ENCODE data around the gene ADGRA3. TPM values are rescaled to one million over a fixed set of nuclear protein-coding genes. Genes with fewer than 3 reads are reported as not detected.

The ADGRA3 gene
- total RNA-seq, 4 donors from 2014 or later, result 19.6 to 58.2 (median 35.1) TPM

DNA sequence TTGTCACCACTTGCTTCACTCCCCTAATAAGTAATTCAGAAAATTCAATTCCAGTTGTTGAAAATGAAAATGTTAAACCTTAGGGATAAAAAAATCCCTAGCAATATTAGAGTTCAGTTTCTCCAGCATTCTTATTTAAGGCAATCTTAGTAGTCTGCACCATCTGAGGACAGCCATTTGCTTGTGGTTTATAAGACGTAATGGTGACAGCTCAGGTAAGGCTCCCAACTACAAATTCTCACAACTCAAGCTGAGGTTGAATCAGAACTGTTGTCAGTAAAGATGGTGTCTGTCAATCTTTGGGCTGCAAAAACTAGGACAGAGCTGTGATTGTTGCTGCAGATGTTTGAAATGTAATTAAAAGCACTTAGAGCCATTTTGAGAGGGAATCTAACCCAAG, 16.3 kb upstream of the ADGRA3 start:
- Histone ChIP-seq H3K4me1 (no peaks in the 10 kb centered on the region), H3K27ac (no peak overlapping the region), H3K4me3 (no peak overlapping the region), H3K27me3 (no peaks in the 10 kb centered on the region), H3K9me3 (peaks cover 0 to 3% (median 0%) of the 10 kb centered on the region in 4 donors), H3K36me3 (no peaks in the 10 kb centered on the region)
- DNase-seq, result no peak
- TF ChIP-seq, protein P1, sequence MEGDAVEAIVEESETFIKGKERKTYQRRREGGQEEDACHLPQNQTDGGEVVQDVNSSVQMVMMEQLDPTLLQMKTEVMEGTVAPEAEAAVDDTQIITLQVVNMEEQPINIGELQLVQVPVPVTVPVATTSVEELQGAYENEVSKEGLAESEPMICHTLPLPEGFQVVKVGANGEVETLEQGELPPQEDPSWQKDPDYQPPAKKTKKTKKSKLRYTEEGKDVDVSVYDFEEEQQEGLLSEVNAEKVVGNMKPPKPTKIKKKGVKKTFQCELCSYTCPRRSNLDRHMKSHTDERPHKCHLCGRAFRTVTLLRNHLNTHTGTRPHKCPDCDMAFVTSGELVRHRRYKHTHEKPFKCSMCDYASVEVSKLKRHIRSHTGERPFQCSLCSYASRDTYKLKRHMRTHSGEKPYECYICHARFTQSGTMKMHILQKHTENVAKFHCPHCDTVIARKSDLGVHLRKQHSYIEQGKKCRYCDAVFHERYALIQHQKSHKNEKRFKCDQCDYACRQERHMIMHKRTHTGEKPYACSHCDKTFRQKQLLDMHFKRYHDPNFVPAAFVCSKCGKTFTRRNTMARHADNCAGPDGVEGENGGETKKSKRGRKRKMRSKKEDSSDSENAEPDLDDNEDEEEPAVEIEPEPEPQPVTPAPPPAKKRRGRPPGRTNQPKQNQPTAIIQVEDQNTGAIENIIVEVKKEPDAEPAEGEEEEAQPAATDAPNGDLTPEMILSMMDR (IDR thresholded peaks at IDR 0.05), result no peak
- TF ChIP-seq POLR2A (IDR thresholded peaks at IDR 0.05), result no peak

DNA sequence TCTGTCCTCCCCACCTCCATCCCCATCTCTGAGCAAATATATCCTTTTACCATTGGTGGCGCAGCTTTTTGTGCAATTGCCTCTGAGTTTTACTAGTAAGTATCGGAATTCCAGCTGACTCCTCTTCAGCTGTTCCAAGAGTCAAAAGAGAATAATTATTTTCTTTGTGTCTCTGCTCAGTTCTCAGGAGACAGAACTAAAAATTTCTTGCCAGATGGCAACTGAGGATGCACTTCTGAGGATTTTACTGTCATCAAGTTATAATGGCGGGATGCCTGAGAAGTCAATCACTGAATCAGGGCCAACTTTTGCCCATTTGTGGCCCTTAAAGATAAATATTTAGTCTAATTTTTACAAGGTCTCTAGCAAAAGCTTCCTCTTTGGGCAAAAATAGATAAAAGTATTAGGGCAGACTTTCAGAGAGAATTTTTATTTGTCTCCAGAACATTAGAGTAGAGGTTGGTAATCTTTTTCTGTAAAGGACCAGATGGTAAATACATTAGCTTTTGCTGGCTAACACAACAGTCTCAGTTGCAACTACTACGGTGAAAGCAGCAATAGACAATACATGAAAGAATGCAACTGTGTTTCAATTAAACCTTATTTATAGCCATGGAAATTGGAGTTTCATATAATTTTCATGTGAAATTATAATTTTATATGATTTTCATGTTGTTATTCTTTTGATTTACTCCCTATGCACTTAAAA, 15.6 kb upstream of the ADGRA3 start:
- Histone ChIP-seq H3K9me3 (peaks cover 0 to 3% (median 0%) of the 10 kb centered on the region in 4 donors), H3K27ac (no peak overlapping the region), H3K27me3 (no peaks in the 10 kb centered on the region), H3K36me3 (no peaks in the 10 kb centered on the region), H3K4me1 (no peaks in the 10 kb centered on the region), H3K4me3 (no peak overlapping the region)
- no peak for TF ChIP-seq POLR2A (IDR thresholded peaks at IDR 0.05)
- TF ChIP-seq, protein P1 (IDR thresholded peaks at IDR 0.05), result no peak
- no peak for DNase-seq

DNA sequence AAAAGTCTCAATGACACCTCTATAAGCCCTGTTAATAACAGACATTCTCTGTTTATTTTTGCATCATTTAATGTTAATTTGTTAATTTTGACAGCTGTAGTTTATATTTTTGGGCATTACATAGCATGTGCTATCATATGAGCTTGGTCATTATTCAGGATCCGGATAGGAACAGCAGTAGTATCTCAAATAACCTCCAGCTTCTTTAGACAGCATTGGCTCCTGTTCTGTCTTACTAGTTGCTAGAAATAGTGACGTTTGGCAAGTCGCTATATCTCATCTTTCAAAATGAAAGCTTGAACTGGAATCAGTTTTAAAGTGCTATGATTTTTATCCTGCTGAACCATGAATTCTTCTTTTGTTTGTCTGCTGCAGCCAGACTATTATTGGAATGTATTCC, 9.0 kb upstream of the ADGRA3 start:
- H3K9me3 ChIP-seq, result no peaks in the 10 kb centered on the region
- no peak overlapping the region for H3K27ac ChIP-seq
- H3K4me1 ChIP-seq, result no peaks in the 10 kb centered on the region
- DNase-seq, result no peak
- H3K36me3 ChIP-seq, result no peaks in the 10 kb centered on the region
- no peak overlapping the region for H3K4me3 ChIP-seq
- no peak for TF ChIP-seq POLR2A (IDR thresholded peaks at IDR 0.05)
- TF ChIP-seq, protein P1 (IDR thresholded peaks at IDR 0.05), result no peak
- no peaks in the 10 kb centered on the region for H3K27me3 ChIP-seq

DNA sequence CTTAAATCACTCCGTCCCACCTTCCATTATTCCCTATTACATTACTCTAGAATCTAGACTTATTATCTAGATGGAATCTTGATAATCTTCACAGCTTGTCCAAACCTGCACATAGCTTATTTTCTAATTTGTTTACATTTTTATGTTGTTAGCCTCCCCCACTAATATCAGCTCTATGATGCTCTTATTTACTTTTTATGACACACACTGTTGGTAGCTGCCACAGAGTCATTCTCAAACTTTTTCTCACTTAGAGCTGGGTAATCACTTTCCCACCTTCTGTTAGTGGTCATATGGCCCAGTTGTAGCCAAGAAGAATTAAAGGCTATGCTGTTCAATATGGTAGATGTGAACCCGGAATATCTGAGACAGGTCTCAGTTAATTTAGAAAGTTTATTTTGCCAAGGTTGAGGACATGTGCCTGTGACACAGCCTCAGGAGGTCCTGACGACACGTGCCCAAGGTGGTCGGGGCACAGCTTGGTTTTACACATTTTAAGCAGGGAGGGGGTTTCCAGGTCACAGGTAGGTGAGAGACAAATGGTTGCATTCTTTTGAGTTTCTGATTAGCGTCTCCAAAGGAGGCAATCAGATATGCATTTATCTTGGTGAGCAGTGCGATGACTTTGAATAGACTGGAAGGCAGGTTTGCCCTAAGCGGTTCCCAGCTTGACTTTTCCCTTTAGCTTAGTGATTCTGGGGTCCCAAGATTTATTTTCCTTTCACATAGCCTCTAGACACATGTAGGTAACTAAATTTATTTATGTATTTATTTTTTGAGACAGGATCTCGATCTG, 7.0 kb upstream of the ADGRA3 start:
- Histone ChIP-seq H3K27me3 (no peaks in the 10 kb centered on the region), H3K4me1 (no peaks in the 10 kb centered on the region), H3K27ac (no peak overlapping the region), H3K4me3 (no peak overlapping the region), H3K36me3 (no peaks in the 10 kb centered on the region), H3K9me3 (no peaks in the 10 kb centered on the region)
- no peak for DNase-seq
- no peak for TF ChIP-seq POLR2A (IDR thresholded peaks at IDR 0.05)
- TF ChIP-seq, protein P1 (IDR thresholded peaks at IDR 0.05), result no peak

DNA sequence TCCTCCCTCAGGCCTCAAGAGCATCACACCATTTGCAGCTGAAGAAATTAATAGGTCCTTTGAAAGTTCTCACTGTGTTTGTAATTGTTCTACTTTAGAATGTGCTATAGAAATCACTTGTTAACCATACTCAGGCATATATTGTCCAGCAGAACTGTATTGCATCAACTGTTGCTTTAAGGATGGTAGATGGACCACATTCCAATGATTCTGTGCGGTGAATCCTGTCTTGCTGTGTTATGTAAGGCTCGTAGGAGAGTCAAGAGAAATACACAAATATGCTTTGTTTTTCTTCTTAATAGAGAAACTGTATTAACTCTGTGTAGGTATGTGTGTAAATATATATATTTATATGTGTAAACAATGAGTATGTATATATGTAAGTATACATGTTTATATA, 6.3 kb upstream of the ADGRA3 start:
- no peak for DNase-seq
- TF ChIP-seq, protein P1 (IDR thresholded peaks at IDR 0.05), result no peak
- TF ChIP-seq POLR2A (IDR thresholded peaks at IDR 0.05), result no peak
- Histone ChIP-seq H3K9me3 (no peaks in the 10 kb centered on the region), H3K27ac (no peak overlapping the region), H3K36me3 (no peaks in the 10 kb centered on the region), H3K27me3 (no peaks in the 10 kb centered on the region), H3K4me3 (no peak overlapping the region), H3K4me1 (no peaks in the 10 kb centered on the region)
